HG02763 (cell line): Measurements from ENCODE around the gene KLF7.

Experiments used
- ATAC-seq: cut with Tn5 transposase; IDR thresholded peaks from one replicate; pipeline ENCODE4 v1.9.1; 2021; ENCODE audit warnings: mild to moderate bottlenecking, moderate library complexity; ENCODE audit not compliant: unreplicated experiment

The KLF7 gene

DNA sequence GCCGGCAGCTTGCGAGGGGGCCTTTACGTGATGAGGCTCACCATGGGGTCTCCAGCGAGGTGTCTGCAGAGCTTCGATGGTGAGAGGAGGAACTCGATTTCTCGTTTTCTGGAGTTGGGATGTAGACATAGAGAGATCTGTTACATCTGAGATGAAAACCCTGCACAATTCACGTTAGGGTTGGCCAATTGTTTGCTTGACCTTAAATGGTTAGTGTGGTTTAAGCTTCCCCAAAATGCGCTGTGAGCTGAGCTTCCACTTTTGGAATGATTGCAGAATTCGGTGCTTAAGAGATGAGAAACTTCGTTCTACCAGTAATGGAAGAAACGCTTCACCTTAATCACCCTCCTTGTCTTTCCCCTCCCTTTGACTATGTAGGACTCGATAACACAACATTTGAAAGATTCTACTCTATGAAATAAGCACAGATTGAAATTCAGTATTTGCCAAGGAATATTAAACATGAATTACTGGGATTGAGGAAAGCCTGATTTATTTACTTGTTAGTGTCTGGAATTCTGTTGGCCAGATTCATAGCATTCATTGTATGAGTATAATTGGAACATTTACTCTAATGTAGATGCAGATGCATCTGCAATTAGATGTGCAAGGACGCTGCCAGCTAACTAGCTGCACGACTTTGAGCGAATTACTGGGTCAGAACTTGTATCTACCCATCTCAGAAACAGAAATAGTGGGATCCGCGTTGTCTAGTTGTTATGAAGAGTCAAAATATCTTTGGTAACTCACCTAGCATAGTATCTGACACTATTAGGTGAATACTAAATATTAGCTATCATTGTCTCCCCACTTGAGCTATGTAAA lies 1.6 kb upstream of the KLF7 start:
- peak; percentile 1 for ATAC-seq

GRCh38 chr2:207166349-207167098 lies 776 bp upstream of the KLF7 start:
- peak; percentile 43 for ATAC-seq

DNA sequence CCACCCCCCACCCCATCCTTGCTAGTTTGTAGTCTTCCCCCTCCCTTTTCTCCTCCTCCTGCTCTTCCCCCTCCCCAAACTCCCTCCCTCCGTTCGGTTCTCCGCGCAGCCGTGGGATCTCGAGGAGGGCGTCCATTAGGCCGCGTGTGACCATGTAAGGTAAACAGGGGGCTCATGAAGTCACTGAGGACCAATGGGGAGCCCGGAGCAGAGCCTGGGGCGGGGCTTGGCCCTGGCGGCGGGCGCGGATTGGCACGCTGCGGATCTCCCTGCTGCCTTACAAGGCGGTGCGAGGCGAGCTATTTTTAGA lies 246 bp upstream of the KLF7 start:
- peak; percentile 96 for ATAC-seq

GRCh38 chr2:207164006-207164831 lies 1.5 kb downstream of the KLF7 start:
- no peak for ATAC-seq

DNA sequence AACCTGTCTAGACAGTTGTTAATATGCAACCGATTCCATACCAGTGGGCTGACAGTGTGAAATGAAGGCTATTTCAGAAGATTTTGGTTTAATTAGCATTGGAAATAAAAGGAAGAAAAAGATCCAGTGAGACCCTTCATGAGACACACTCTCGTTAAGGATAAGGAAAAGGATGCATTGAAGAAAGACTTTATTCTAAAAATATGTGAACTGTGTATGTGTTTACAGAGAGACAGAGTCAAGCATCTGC lies 2.1 kb downstream of the KLF7 start:
- ATAC-seq = no peak

GRCh38 chr2:207163053-207163755 lies 2.5 kb downstream of the KLF7 start:
- no peak for ATAC-seq

GRCh38 chr2:207162316-207162715 lies 3.4 kb downstream of the KLF7 start:
- no peak for ATAC-seq

DNA sequence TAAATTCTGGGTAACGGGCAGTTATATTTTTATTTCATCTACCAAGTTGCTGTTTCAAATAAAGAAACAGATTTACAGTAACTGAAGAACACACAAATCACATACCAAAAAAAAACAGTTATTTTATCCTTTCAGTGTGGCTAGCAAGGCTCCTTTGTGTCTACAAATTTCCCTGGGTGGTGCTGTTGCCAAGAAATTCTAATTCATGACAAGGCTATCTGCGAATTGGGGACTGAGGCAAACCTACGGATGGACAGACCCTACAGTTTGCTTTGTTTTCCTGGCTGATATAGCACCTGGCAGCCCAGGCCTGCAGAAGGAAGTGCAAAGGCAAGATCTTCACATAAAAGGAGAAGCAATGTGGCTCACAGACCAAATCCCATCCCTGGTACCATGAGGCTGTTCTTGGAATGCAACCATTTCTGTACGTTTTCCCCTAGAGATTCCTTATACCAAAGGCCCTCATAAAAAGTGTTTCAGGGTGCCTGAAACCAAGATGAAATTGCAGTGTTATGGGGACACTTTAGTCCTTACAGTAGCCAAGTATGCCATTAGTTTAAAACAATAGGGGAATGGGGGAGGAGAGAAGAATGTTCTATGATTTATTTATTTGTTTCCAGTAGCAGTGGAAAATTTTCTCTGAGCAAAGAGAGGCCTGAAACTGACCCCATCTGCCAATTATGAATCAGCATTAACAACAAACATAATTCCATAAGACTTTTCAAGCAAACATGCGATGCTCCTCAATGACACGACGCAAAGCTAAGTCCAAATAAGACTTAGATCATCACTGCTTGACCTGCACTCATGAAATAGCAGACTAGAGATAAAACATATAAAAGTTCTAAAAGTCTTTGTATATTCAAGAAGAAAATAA lies 4.3 kb downstream of the KLF7 start:
- ATAC-seq = no peak

- no peak for ATAC-seq
Measured at GRCh38 chr2:207160115-207160514, 5.6 kb downstream of the KLF7 start.

DNA sequence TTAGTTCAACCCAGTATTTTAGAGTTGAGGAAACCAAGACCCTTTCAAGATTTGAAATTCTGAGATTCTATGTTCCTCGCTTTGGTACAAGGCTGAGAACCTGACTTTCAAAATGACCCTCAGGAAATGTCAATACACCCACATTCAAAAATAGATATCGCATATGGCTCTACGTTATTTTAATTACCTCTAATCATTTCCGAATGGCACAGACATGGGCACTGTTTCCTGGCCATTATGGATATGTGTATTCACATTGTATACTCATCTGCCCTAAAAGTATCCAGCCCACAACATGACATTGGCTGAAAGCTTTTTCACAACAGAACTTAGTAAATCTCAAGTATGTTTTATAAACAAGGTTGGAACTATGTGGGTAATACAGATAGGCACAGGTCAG lies 6.7 kb downstream of the KLF7 start:
- no peak for ATAC-seq

- no peak for ATAC-seq
Measured at GRCh38 chr2:207157731-207158130, 8.0 kb downstream of the KLF7 start.

DNA sequence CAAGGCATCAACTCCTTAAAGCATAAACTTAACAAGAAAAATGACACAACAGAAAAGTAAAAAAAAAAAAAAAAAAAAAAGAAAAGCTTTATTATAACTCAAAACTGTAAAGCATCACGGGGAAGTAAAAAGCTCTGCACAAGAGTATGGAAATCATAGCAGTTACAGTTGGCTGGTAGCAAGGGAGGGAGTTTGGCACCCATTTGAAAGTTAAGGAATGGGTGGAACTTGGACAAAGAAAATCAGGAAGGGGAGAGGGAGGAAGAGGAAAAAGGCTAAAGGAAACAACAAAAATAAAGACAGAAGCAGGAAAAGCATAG lies 8.6 kb downstream of the KLF7 start:
- no peak for ATAC-seq

- peak; percentile 55 for ATAC-seq
Measured at GRCh38 chr2:207156451-207157161, 9.1 kb downstream of the KLF7 start.

DNA sequence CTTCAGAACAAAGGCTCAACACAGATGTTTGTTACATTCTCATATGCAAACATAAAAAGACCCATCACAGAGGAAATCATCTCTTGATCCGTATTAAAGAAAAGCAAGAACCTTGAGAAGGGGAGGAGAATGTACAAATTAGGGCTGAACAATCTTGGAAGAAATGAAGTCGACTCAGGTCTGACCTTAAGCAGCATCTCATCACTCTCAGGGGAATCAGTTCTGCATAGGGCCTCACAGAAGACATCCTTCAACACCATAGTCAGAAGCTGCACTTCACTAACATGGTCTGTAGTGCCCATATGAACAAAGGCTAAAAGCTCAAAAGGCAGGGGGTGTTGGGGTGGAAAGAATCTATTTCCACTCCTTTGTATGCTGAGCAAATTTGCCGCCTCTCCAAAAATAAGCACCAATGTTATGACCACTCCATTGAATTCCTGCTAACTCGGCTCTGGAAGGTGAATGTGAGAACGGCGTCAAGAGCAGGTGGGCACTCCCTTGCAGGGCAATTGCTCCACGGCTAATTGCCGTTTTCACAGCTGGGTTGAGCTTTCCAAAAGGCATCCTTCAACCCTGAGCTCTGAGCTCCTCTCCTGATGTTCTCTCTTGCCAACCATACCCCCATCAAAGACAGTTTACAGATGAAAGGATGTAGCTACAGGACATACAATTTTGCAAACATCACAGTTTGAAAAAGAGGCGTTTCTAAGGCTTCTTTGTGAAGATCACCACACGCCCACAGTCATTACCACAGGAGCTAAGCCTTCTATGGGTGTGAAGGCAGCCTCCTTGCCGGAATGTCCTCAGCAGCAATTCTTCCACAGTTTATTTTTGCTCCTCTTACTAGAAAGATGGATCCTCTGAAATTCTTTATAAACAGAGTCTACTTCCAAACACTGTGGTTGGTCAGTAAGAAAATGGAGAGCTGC lies 10.0 kb downstream of the KLF7 start:
- no peak for ATAC-seq

DNA sequence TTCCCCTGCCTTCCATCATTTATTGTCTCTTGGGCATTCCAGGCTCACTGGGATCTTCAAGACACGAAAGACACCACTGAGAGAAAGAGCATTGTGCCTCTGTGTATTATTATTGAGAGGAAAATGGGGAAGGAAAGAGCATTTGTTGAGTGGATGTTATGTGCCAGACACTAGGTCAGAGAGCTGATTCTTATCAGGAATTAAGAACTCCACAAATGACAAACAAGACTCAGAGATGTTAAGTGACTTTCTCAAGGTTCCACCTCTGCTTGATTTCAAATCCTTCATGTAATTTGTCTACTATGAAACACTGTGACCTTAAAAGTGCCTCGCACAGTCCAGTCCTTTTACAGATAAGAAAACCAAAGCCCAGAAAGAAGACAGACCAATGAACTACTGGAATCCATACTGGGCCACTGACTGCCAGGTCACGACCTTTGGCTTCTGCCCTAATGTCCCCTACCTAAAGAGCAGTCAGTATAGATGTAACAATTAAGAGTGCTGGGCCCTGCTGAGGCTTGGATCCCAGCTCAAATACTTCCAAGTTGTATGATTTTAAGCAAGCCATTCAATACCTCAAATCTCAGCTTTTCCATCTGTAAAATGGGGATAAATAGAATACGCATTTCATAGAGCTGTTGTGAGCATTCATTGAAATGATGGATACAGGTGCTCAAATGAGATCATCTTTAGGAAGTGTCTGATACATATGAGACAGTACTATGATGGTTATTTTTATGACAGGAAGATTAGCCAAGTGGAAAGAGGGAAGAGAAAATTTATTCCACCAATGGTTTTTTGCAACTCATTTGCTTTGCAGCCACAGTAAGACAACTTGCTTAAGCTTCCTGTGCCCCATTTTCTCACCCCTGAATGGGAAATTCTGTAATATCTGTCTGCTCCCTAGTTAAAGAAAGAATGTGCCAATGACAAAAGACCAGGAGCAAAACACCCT lies 10.9 kb downstream of the KLF7 start:
- no peak for ATAC-seq

DNA sequence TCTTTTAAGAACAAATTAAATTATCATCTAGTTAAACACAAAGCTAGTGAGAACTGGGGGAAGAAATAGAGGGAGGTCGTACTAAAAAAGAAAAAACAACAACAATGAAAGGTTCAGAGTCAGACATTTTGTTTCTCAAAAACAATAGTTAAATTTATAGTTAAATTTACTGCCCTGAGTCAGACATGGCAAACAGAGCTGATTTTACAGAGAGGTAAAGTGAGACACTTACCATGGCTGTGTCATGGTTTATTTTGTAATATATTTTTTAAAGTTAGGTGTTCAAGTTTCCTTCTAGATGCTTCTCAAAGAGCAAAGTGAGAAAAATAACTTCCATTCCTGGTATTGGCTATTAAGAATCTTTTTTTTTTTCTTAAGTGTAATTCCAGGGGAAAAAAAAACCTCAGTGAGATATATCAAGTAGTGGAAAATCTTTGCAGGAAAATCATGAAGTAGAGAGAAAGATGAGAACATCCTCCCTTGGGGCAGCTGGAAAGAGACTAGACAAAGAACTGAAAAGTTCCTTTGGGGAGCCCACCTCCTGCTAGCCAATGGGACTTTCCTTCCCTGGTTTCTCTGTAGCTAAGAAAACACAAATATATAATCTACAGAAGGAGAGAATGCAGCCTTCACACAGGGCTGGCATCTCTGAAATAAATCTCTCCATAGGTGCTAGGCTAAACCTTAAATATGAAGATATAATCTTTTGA lies 12.3 kb downstream of the KLF7 start:
- ATAC-seq = no peak

- no peak for ATAC-seq
Measured at GRCh38 chr2:207151048-207151447, 14.7 kb downstream of the KLF7 start.
